Activated T-helper 2 cell treated with anti-CD3 and anti-CD28 coated beads, Interferon-gamma antibody, Interleukin-2, Interleukin-4, amounts not matched to agents 10 μg/mL and 5 μg/mL and 100 μg/mL, durations not matched to agents 14 hours and 24 hours and 36 hours (primary cell): Measurements from ENCODE around the gene CLN6. TPM values are rescaled to one million over a fixed set of nuclear protein-coding genes. Genes with fewer than 3 reads are reported as not detected.

Source experiments
- DNase-seq: peaks from one replicate; pipeline ENCODE4 v3.0.0; 2021; ENCODE audit warnings: low spot score
- H3K27ac Mint-ChIP-seq: one replicate; pipeline ENCODE4 v1.8.0; 2021; ENCODE audit warnings: mixed read lengths
- H3K27me3 Mint-ChIP-seq: one replicate; pipeline ENCODE4 v1.8.0; 2021; ENCODE audit warnings: low read depth, mixed read lengths
- H3K36me3 Mint-ChIP-seq: one replicate; pipeline ENCODE4 v1.8.0; 2021; ENCODE audit warnings: low read depth, mixed read lengths
- H3K4me1 Mint-ChIP-seq: one replicate; pipeline ENCODE4 v1.8.0; 2021; ENCODE audit warnings: low read depth, mixed read lengths
- H3K4me3 Mint-ChIP-seq: one replicate; pipeline ENCODE4 v1.8.0; 2021; ENCODE audit warnings: low read depth, mild to moderate bottlenecking, moderate library complexity, mixed read lengths
- H3K9me3 Mint-ChIP-seq: one replicate; pipeline ENCODE4 v1.8.0; 2021; ENCODE audit warnings: mixed read lengths
- intact Hi-C: fragments of 100-400 bp; cut with micrococcal nuclease; formaldehyde crosslinking; loops from one replicate; pipeline ENCODE4 v1.15.1; 2023
- total RNA-seq: library from RNA; stranded (reverse); gene quantifications from 2 replicates; pipeline ENCODE4 v1.2.3, GENCODE V29; 2022

The CLN6 gene
- total RNA-seq = 82.4 and 84.9 TPM in 2 replicates

DNA sequence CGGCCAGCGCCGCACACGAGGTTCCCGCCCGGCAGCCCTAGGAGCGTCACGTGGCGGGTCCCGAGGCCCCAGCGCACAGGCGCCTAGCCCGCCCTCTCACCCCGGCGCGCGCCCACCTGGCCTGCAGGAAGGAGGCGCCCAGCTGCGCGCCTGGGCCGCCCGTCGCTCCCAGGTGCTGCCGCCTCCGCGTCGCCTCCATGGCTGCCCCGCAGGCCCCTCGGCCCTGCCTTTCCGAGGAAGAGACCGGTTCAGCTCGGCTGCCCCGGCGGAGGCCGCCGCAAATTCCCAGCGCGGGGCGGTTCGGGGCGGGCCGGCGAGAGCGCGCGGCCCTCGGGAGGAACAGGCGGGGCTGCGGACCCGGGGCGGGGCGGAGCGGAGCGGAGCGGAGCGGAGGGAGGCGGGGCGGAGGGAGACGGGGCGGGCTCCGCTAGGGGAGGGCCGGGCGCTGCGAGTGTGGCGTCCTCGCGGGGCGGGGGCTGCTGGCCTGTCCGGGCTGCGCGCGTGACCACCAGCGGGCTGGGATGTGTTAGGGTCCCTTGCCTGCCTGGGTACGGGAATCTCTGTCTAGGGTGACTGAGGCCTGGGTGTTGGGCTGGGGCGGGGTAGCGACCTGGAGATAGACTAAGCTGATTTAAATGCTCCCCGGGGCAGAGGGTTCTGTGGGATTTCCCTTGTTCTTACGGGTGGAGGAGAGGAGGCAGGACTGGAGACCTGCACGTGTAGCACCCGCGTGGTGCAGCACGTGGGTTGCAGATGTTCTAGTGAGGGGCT, at the start of gene CLN6:
Gene CLN6 (minus strand): TSS at position 343 of the 771 bp plus-strand sequence. CDS start 144 bp downstream, at position 199.
- H3K4me1 Mint-ChIP-seq = peaks cover 33% of the 10 kb centered on the region
- peaks cover 21% of the 10 kb centered on the region for H3K36me3 Mint-ChIP-seq
- H3K4me3 Mint-ChIP-seq = peak within 1 kb of the TSS; percentile 94
- peak within 1 kb of the TSS; percentile 78 for H3K27ac Mint-ChIP-seq
- intact Hi-C loops = loop anchor here (2.0 to 5.0 kb wide), 2 partner anchors 48 to 175 kb away; partner anchors contain the start of genes FEM1B and PIAS1
- DNase-seq = peak; percentile 81
- H3K27me3 Mint-ChIP-seq = no peaks in the 10 kb centered on the region
- no peaks in the 10 kb centered on the region for H3K9me3 Mint-ChIP-seq

GRCh38 chr15:68278595-68279405, 49.3 kb upstream of the CLN6 start:
- Mint-ChIP-seq H3K4me1 (peaks cover 36% of the 10 kb centered on the region), H3K36me3 (peaks cover 29% of the 10 kb centered on the region), H3K27ac (peak overlapping the region; percentile 95), H3K4me3 (peak overlapping the region; percentile 100), H3K9me3 (no peaks in the 10 kb centered on the region), H3K27me3 (no peaks in the 10 kb centered on the region)
- DNase-seq = no peak
- intact Hi-C loops = loop anchor here (2.0 to 5.0 kb wide), 5 partner anchors 20 to 544 kb away; partner anchors contain the start of genes ANP32A, CLN6 and PIAS1

GRCh38 chr15:68278345-68278594, 48.7 kb upstream of the CLN6 start:
- DNase-seq = no peak
- peak overlapping the region; percentile 95 for H3K27ac Mint-ChIP-seq
- intact Hi-C loops = loop anchor here (2.0 to 5.0 kb wide), 5 partner anchors 21 to 544 kb away; partner anchors contain the start of genes ANP32A, CLN6 and PIAS1

DNA sequence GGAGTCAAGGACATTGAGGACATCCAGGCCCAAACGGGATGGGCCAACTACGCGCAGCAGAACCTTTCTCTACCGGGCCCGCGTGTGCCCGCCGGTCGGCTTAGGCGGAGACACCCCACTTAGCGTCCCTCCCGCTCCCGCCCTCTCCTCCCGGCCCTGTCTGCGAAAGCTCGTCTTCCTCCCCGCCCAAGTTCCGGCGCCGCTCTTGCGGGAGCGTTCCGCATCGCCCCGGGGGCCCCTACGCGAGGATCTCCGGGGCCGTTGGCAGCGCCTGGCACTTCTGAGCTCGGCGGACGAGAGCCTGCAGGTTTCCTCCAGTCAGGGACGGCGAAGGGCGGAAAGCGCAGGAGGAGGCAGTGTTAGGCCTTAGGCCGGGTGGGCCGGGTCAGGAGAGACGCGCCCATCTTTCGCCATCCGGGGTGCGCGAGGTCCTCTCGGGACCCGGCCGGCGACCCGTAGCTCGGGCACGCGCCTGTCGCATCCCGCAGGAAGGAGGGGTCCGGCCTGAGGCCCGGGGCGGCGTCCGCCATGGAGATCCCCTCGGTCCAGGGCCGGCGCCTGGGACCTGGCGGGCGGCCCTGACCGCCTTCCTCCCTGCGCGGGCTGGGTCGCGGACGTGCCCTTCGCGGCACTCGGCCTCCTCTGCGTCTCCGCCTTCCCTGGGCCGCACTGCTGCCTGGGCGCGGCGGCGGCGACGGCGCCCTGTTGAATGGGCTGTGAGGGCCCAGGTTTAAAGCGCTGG, 48.2 kb upstream of the CLN6 start, which contains the start of gene FEM1B:
Gene FEM1B (plus strand): TSS at position 143 of the 742 bp plus-strand sequence. CDS start 673 bp downstream, outside the sequence.
- peaks cover 47% of the 10 kb centered on the region for H3K4me1 Mint-ChIP-seq
- intact Hi-C loops = loop anchor here (2.0 to 5.0 kb wide), 6 partner anchors 21 to 545 kb away; partner anchors contain the start of genes ANP32A, CLN6, PIAS1 and RNU6-1
- peaks cover 29% of the 10 kb centered on the region for H3K36me3 Mint-ChIP-seq

More at GRCh38 chr15:68278345-68278594, 48.7 kb upstream of the CLN6 start:
- peak overlapping the region; percentile 100 for H3K4me3 Mint-ChIP-seq
- H3K9me3 Mint-ChIP-seq = no peaks in the 10 kb centered on the region
- H3K27me3 Mint-ChIP-seq = no peaks in the 10 kb centered on the region
- H3K36me3 Mint-ChIP-seq = peaks cover 29% of the 10 kb centered on the region
- peaks cover 42% of the 10 kb centered on the region for H3K4me1 Mint-ChIP-seq

DNA sequence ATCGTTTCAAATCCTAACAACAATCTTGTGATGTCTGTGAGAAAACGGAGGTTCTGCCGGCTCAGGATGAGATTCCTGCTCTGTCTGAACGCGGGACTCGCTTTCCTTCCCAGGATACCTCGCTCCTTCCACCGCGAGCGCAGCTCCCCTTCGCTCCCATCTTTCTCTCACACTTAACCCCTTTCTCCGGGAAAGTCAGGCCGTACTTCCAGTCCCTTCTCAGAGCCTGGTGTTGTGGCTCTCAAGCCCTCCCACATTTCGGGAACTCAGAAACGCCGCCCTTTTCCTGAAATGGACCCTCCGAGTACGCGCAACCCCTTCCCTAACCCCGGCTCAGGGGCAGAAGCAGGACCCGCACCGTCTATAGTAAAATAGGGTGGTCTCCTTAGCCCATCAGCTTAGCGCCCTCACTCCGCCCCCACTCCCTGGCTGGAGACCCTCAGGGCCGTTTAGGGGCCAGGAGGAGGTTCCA, 47.6 kb upstream of the CLN6 start:
- Mint-ChIP-seq H3K4me1 (peaks cover 49% of the 10 kb centered on the region), H3K27ac (peak overlapping the region; percentile 96), H3K27me3 (no peaks in the 10 kb centered on the region), H3K4me3 (peak overlapping the region; percentile 100), H3K9me3 (no peaks in the 10 kb centered on the region), H3K36me3 (peaks cover 28% of the 10 kb centered on the region)
- intact Hi-C loops = loop anchor here (2.0 to 5.0 kb wide), 4 partner anchors 50 to 545 kb away; partner anchors contain the start of genes ANP32A, CLN6, PIAS1 and RNU6-1
- no peak for DNase-seq

More for the DNA sequence above, 48.2 kb upstream of the CLN6 start, which contains the start of gene FEM1B:
- peak; percentile 85 for DNase-seq
- Mint-ChIP-seq H3K9me3 (no peaks in the 10 kb centered on the region), H3K27me3 (no peaks in the 10 kb centered on the region), H3K27ac (peak within 1 kb of the TSS; percentile 96), H3K4me3 (peak within 1 kb of the TSS; percentile 100)

GRCh38 chr15:68276668-68277067, 47.1 kb upstream of the CLN6 start:
- intact Hi-C loops = loop anchor here (2.0 to 5.0 kb wide), 4 partner anchors 49 to 546 kb away; partner anchors contain the start of genes ANP32A, CLN6, PIAS1 and RNU6-1
- DNase-seq = no peak
- Mint-ChIP-seq H3K9me3 (no peaks in the 10 kb centered on the region), H3K36me3 (peaks cover 24% of the 10 kb centered on the region), H3K4me1 (peaks cover 44% of the 10 kb centered on the region), H3K27ac (peak overlapping the region; percentile 96), H3K27me3 (peaks cover 4% of the 10 kb centered on the region), H3K4me3 (peak overlapping the region; percentile 100)

DNA sequence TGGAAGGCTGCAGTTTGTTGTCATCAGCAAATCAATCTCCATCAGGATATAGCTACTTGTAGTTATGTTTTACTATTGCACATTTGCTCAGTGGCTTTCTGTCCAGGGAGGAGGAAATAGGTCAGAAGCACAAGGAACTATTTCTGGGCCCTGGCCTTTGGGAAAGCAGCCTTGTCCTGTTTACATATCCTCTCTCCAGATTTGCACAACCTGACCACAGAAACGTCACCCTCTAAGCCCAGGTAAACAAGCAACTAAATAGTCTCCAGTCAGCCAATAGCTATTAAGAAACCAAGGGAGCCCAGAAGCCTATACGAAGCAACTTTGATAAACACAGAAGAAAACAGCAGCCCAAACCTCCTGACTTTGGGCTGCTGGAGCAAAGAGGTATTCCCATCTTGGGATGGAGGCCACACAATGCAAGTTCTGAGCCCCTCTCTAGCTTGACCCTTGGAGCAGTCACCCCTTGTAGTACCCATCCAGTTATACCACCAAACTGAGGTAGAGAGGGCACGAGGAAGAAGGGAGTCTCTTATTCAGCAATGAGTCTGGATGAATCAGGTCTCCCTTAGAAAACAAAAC, 45.7 kb upstream of the CLN6 start:
- DNase-seq = no peak
- Mint-ChIP-seq H3K27ac (no peak overlapping the region), H3K9me3 (no peaks in the 10 kb centered on the region), H3K4me3 (no peak overlapping the region), H3K36me3 (peaks cover 20% of the 10 kb centered on the region), H3K27me3 (peaks cover 7% of the 10 kb centered on the region), H3K4me1 (peaks cover 38% of the 10 kb centered on the region)
- intact Hi-C loops = loop anchor here (5.0 kb wide), 3 partner anchors 48 to 547 kb away; partner anchors contain the start of genes ANP32A, CLN6 and PIAS1

DNA sequence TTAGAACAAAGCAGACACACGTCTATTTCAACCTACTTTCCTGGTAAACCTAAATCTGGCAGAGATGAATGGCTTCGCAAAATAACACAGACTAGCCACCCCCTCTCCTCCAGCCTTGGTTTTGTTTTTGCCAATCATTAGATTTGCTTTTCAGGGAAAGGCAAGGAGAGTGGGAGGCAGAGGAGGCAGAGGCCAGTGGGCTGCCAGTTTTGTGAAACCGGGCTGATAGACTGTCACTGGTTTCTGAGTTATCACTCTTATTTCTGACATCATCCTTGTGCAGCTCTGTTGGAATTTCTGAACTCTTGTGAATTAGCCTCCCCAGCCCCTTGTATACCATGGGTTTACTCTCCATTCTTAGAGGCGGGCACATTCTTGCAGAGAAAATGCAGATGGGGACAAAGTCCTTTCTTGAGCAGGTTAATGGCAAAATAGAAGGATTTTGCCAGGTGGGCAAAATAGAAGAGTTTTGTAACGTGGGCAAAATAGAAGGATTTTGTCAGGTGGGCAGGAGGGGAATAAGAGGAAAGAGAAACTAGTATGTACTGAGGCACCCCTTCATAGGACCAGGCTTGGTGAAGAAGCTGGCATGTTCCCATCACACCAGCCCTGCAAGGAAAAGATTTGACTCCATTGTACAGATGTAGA, 44.8 kb upstream of the CLN6 start:
- Mint-ChIP-seq H3K36me3 (peaks cover 10% of the 10 kb centered on the region), H3K27me3 (peaks cover 7% of the 10 kb centered on the region), H3K27ac (no peak overlapping the region), H3K4me3 (no peak overlapping the region), H3K9me3 (no peaks in the 10 kb centered on the region), H3K4me1 (peaks cover 29% of the 10 kb centered on the region)
- no peak for DNase-seq
- intact Hi-C loops = no loop called here

DNA sequence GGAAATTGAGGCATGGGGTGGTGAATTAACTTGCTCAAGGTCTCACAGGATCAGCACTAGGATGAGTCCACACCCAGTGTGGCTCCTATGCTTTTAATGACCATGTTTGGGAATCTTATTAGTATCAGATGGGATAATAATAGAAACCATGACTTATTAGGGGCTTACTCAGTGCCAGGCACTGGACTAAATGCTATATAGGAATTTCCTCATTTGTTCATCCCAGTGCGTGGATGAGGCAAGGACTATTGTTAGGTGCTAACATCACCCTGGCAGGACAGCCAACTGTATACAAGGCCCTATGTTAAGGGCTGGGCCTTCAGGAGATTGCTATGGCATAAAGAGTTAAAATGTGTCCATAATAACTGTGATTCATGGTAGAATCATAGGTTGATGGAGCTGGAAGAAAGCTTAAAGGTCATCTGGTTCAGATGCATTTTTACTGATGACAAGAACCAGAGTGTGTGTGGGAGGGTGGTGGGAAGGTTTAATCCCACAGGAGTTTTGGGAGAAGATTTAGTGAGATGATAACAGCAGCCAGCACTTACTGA, 43.3 kb upstream of the CLN6 start:
- Mint-ChIP-seq H3K4me1 (peaks cover 26% of the 10 kb centered on the region), H3K27me3 (peaks cover 18% of the 10 kb centered on the region), H3K36me3 (no peaks in the 10 kb centered on the region), H3K4me3 (no peak overlapping the region), H3K9me3 (no peaks in the 10 kb centered on the region), H3K27ac (no peak overlapping the region)
- DNase-seq = no peak
- intact Hi-C loops = no loop called here

- H3K27me3 Mint-ChIP-seq = peaks cover 22% of the 10 kb centered on the region
- H3K4me3 Mint-ChIP-seq = no peak overlapping the region
- DNase-seq = no peak
- peaks cover 25% of the 10 kb centered on the region for H3K4me1 Mint-ChIP-seq
- no peaks in the 10 kb centered on the region for H3K9me3 Mint-ChIP-seq
- no peak overlapping the region for H3K27ac Mint-ChIP-seq
- intact Hi-C loops = no loop called here
- H3K36me3 Mint-ChIP-seq = no peaks in the 10 kb centered on the region
Measured at GRCh38 chr15:68271854-68272471, 42.4 kb upstream of the CLN6 start.

DNA sequence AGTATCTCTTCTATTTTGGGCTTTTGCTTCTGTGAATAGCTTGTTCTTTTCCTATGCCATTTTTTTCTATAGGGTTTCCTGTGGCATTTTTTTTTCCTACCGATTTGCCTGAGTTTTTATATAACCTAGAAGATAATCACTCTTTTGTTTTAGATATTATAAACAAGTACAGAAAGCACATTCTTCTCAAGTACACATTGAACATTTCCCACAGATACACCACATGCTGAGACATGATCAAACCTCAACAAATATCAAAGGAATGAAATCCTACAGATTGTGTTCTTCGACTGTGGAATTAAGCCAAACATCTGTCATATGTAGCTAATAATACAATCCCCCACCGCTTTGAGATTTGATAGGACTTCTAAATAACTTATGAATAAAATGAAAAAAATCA, 38.9 kb upstream of the CLN6 start:
- no peak overlapping the region for H3K4me3 Mint-ChIP-seq
- H3K9me3 Mint-ChIP-seq = no peaks in the 10 kb centered on the region

More for the DNA sequence above, 38.9 kb upstream of the CLN6 start:
- intact Hi-C loops = no loop called here
- DNase-seq = no peak
- Mint-ChIP-seq H3K27me3 (peaks cover 44% of the 10 kb centered on the region), H3K36me3 (no peaks in the 10 kb centered on the region), H3K27ac (no peak overlapping the region), H3K4me1 (peaks cover 8% of the 10 kb centered on the region)
